GM13977 (cell line): ENCODE results near the gene UGT1A6.

Experiments
- DNase-seq: peaks from one replicate; pipeline ENCODE4 v3.0.0; 2012; ENCODE audit warnings: low spot score
- CTCF ChIP-seq: IDR thresholded peaks from 2 replicates; pipeline ENCODE4 v1.5.1; 2012; ENCODE audit warnings: mild to moderate bottlenecking, control low read depth; ENCODE audit not compliant: insufficient read depth; ENCODE audit errors: extremely low read depth, missing control alignments
- in situ Hi-C: fragments of 300-500 bp; cut with MboI; formaldehyde crosslinking; loops from one replicate; pipeline ENCODE4 v1.12.0; 2022; ENCODE audit warnings: low sequenced_read_pairs, low pct_unique_long_range_greater_than_20kb, mixed read lengths, inconsistent platforms; ENCODE audit not compliant: unreplicated experiment

Gene UGT1A6

GRCh38 chr2:233821196-233821595, 128.5 kb downstream of the UGT1A6 start:
- no peak for DNase-seq
- TF ChIP-seq CTCF = no peak
- in situ Hi-C loops = no loop called here

- in situ Hi-C loops = no loop called here
- DNase-seq = no peak
- TF ChIP-seq CTCF = no peak
Measured at GRCh38 chr2:233821709-233822100, 129.0 kb downstream of the UGT1A6 start.

- no peak for TF ChIP-seq CTCF
- in situ Hi-C loops = no loop called here
- no peak for DNase-seq
Measured at GRCh38 chr2:233822101-233822771, 129.5 kb downstream of the UGT1A6 start.
